ENCODE results near the gene PI4KB. TPM values are rescaled to one million over a fixed set of nuclear protein-coding genes. Genes with fewer than 3 reads are reported as not detected.

PI4KB gene
- total and polyA plus RNA-seq, 9 of the 15 experiments (the other 6 are each of a cell fraction or from before 2014, with no cell fraction given), result 3.1 to 65.4 (median 45.1) TPM

GRCh38 chr1:151311011-151311410 is 16.2 kb downstream of the PI4KB start (continued):
- no peak for TF ChIP-seq MLLT1 (IDR thresholded peaks at IDR 0.05)
- no peak for TF ChIP-seq ARID1B (IDR thresholded peaks at IDR 0.05)
- TF ChIP-seq THAP12 (CRISPR knock-in tag; IDR thresholded peaks at IDR 0.05), result no peak
- TF ChIP-seq ZNF780A (CRISPR knock-in tag; IDR thresholded peaks at IDR 0.05), result no peak
- no peak for TF ChIP-seq E4F1 (CRISPR knock-in tag; IDR thresholded peaks at IDR 0.05; ENCODE audit: borderline replicate concordance)
- no peak for TF ChIP-seq E2F1 (CRISPR knock-in tag; IDR thresholded peaks at IDR 0.05)
- no peak for TF ChIP-seq PHF21A (IDR thresholded peaks at IDR 0.05; ENCODE audit: borderline replicate concordance, low read depth)
- TF ChIP-seq MEF2D (tag; conservative IDR thresholded peaks at IDR 0.05; ENCODE audit: low read depth), result no peak
- TF ChIP-seq ZNF785 (CRISPR knock-in tag; IDR thresholded peaks at IDR 0.05), result no peak
- no peak for TF ChIP-seq AFF4 (CRISPR knock-in tag; IDR thresholded peaks at IDR 0.05)
- no peak for TF ChIP-seq ZNF518B (CRISPR knock-in tag; IDR thresholded peaks at IDR 0.05)
- no peak for TF ChIP-seq PCBP2 (IDR thresholded peaks at IDR 0.05; ENCODE audit: low read depth, low read length, poor library complexity, severe bottlenecking)
- no peak for TF ChIP-seq PHF20 (IDR thresholded peaks at IDR 0.05; ENCODE audit: partially characterized antibody)
